Kidney (tissue), 14 donors: ENCODE results near the gene MISP. TPM values are rescaled to one million over a fixed set of nuclear protein-coding genes. Genes with fewer than 3 reads are reported as not detected.

ENCODE experiments used
- DNase-seq, 5 donors: peaks; one replicate each; pipeline ENCODE4 v3.0.0-alpha.2; 2013 to 2020
- FAIRE-seq: peaks from 2 replicates; lab custom pipeline; 2012; peaks lifted over from hg19 to GRCh38; lab: Jason Lieb, UNC
- H3K27ac ChIP-seq, 2 donors: one replicate each; pipeline ENCODE4 v1.7.0; 2013; ENCODE audit warnings: low read depth in 2 of 2, low read length in 2 of 2, inconsistent platforms in 1 of 2
- H3K27me3 ChIP-seq: one replicate; pipeline ENCODE4 v1.7.1; 2013; ENCODE audit warnings: low read length, inconsistent platforms; ENCODE audit not compliant: control insufficient read depth, insufficient read depth
- H3K36me3 ChIP-seq, 3 donors: one replicate each; pipeline versions ENCODE4 v1.7.0 to v1.7.1; 2013; ENCODE audit warnings: low read length in 3 of 3, control low read depth in 1 of 3, inconsistent platforms in 1 of 3; ENCODE audit not compliant: insufficient read depth in 3 of 3, control insufficient read depth in 2 of 3
- H3K4me1 ChIP-seq, 3 donors: one replicate each; pipeline versions ENCODE4 v1.7.0 to v1.7.1; 2013; ENCODE audit warnings: low read length in 3 of 3, inconsistent platforms in 1 of 3, low read depth in 1 of 3; ENCODE audit not compliant: control insufficient read depth in 2 of 3, insufficient read depth in 2 of 3
- H3K4me3 ChIP-seq, 3 donors: one replicate each; pipeline versions ENCODE4 v1.7.0 to v1.8.1; 2013; ENCODE audit warnings: low read length in 3 of 3, control low read depth in 1 of 3, inconsistent platforms in 1 of 3
- H3K9ac ChIP-seq, 3 donors: one replicate each; pipeline versions ENCODE4 v1.7.0 to v1.7.1; 2013; ENCODE audit warnings: low read length in 3 of 3, control low read depth in 1 of 3, inconsistent platforms in 1 of 3
- H3K9me3 ChIP-seq, 3 donors: one replicate each; pipeline versions ENCODE4 v1.7.0 to v1.7.1; 2013; ENCODE audit warnings: low read length in 3 of 3, control low read depth in 1 of 3, inconsistent platforms in 1 of 3; ENCODE audit not compliant: control insufficient read depth in 2 of 3, insufficient read depth in 1 of 3
- CTCF ChIP-seq: IDR thresholded peaks from 3 replicates; pipeline ENCODE4 v1.5.1; 2012; ENCODE audit warnings: mild to moderate bottlenecking, moderate library complexity, borderline replicate concordance; ENCODE audit not compliant: insufficient read depth; ENCODE audit errors: extremely low read depth
- intact Hi-C: fragments of 100-400 bp; cut with DNase I; formaldehyde crosslinking; loops from one replicate; pipeline ENCODE4 v1.11.1; 2022
- polyA plus RNA-seq: library from polyadenylated mRNA; stranded (reverse); fragments of 350-450 nt; fragmentation: Illumina TruSeq; extraction: RNeasy Lipid Tissue Mini Kit (QIAGEN cat#74804); gene quantifications from one replicate; pipeline ENCODE4 v1.2.3, GENCODE V29; 2014; ENCODE audit warnings: low read depth, low replicate concordance; ENCODE audit not compliant: insufficient read depth
- total RNA-seq: library from RNA; stranded (reverse); fragmentation: NEBNext Ultra II Directional; extraction: Animal tissue kit (Norgen Biotek cat#: 25700); gene quantifications from one replicate; pipeline ENCODE4 v1.2.1, GENCODE V29; 2021
- donor health status: control.
- donor health status: control.
- donor health status: control.
- donor health status: control.
- donor health status: control.
- donor health status: DM: yes; HTN: yes; CAD: no.
- donor health status: Normal renal cell carcinoma (clear cell type).

Gene MISP
- total and polyA plus RNA-seq, 2 donors from 2014 or later: 17.8 to 19.6 TPM

- Histone ChIP-seq H3K36me3 (no peaks in the 10 kb centered on the region), H3K9me3 (no peaks in the 10 kb centered on the region), H3K4me3 (no peak overlapping the region), H3K9ac (no peak overlapping the region), H3K4me1 (no peaks in the 10 kb centered on the region), H3K27ac (no peak overlapping the region), H3K27me3 (no peaks in the 10 kb centered on the region)
- FAIRE-seq (no peak), DNase-seq (peak in 1 of 5 donors; percentile 30)
- intact Hi-C loops: no loop called here
- TF ChIP-seq CTCF: no peak
Observed at GRCh38 chr19:763869-764268, 13.0 kb downstream of the MISP start.

GRCh38 chr19:764301-764700 is 13.4 kb downstream of the MISP start:
- intact Hi-C loops: no loop called here
- Histone ChIP-seq H3K36me3 (no peaks in the 10 kb centered on the region), H3K4me3 (no peak overlapping the region), H3K27ac (no peak overlapping the region), H3K4me1 (no peaks in the 10 kb centered on the region), H3K27me3 (no peaks in the 10 kb centered on the region), H3K9me3 (no peaks in the 10 kb centered on the region), H3K9ac (no peak overlapping the region)
- TF ChIP-seq CTCF: no peak
- DNase-seq (peak in 1 of 5 donors; percentile 38), FAIRE-seq (no peak)

GRCh38 chr19:765179-765738 is 14.3 kb downstream of the MISP start:
- H3K36me3 ChIP-seq: no peaks in the 10 kb centered on the region
- H3K27ac ChIP-seq: no peak overlapping the region
- FAIRE-seq (no peak), DNase-seq (peak in 1 of 5 donors; percentile 37)
- no peaks in the 10 kb centered on the region for H3K27me3 ChIP-seq
- no peaks in the 10 kb centered on the region for H3K4me1 ChIP-seq
- no peak for TF ChIP-seq CTCF
- no peak overlapping the region for H3K9ac ChIP-seq
- H3K9me3 ChIP-seq: no peaks in the 10 kb centered on the region
- no peak overlapping the region for H3K4me3 ChIP-seq
- intact Hi-C loops: no loop called here

GRCh38 chr19:768424-768823 is 17.5 kb downstream of the MISP start:
- no peaks in the 10 kb centered on the region for H3K4me1 ChIP-seq
- no peak overlapping the region for H3K9ac ChIP-seq
- H3K9me3 ChIP-seq: no peaks in the 10 kb centered on the region
- no peak for TF ChIP-seq CTCF
- FAIRE-seq: peak; percentile 25
- no peak overlapping the region for H3K4me3 ChIP-seq
- no peaks in the 10 kb centered on the region for H3K36me3 ChIP-seq
- no peaks in the 10 kb centered on the region for H3K27me3 ChIP-seq
- peak in 4 of 5 donors; percentile 58 to 89 (median 80) for DNase-seq
- peak overlapping the region in 1 of 2 donors; percentile 37 for H3K27ac ChIP-seq
- intact Hi-C loops: no loop called here
